Gastrocnemius medialis (tissue), 4 donors: Measurements from ENCODE around the gene DYTN. TPM values are rescaled to one million over a fixed set of nuclear protein-coding genes. Genes with fewer than 3 reads are reported as not detected.

ENCODE experiments used
- ATAC-seq, 2 donors: fragments of 150-250 bp; one replicate each; pipeline ENCODE4 v1.9.1; 2016
- DNase-seq, 2 donors: peaks; one replicate each; pipeline ENCODE4 v3.0.0-alpha.2; 2019
- H3K27ac ChIP-seq, 4 donors: fragments of 200-600 bp; sonication (generic); 1 replicate in 1 of 4; 2 replicates in 3 of 4; pipeline ENCODE4 v1.5.1; 2016 to 2018; ENCODE audit warnings: mild to moderate bottlenecking in 2 of 4, moderate library complexity in 1 of 4
- H3K27me3 ChIP-seq, 3 donors: fragments of 200-600 bp; sonication (generic) in 2 of 3; 1 replicate in 1 of 3; 2 replicates in 2 of 3; pipeline versions ENCODE4 v1.5.1 to v1.6.0; 2016 to 2019; ENCODE audit warnings: mild to moderate bottlenecking in 1 of 3, moderate library complexity in 1 of 3
- H3K36me3 ChIP-seq, 2 donors: fragments of 200-600 bp; sonication (generic) in 1 of 2; one replicate each; pipeline ENCODE4 v1.5.1; 2017 to 2018
- H3K4me1 ChIP-seq, 2 donors: fragments of 200-600 bp; sonication (generic) in 1 of 2; one replicate each; pipeline ENCODE4 v1.5.1; 2016 to 2017; ENCODE audit warnings: mild to moderate bottlenecking in 2 of 2
- H3K4me3 ChIP-seq, 4 donors: fragments of 200-600 bp; sonication (generic) in 3 of 4; 1 replicate in 1 of 4; 2 replicates in 3 of 4; pipeline ENCODE4 v1.5.1; 2016 to 2019; ENCODE audit warnings: mild to moderate bottlenecking in 2 of 4
- H3K9me3 ChIP-seq, 3 donors: fragments of 200-600 bp; sonication (generic) in 2 of 3; 1 replicate in 1 of 3; 2 replicates in 2 of 3; pipeline ENCODE4 v1.5.1; 2016 to 2019
- POLR2A ChIP-seq, 2 donors: fragments of 450-650 bp; IDR thresholded peaks; one replicate each; pipeline ENCODE4 v1.6.1; 2017; ENCODE audit warnings: antibody characterized with exemption in 2 of 2, mild to moderate bottlenecking in 2 of 2, moderate library complexity in 2 of 2
- in situ Hi-C, 4 donors: fragments of 200-750 bp; cut with MboI; loops; one replicate each; pipeline versions ENCODE4 v1.15.0 to v1.8.0; 2017; ENCODE audit warnings: low sequenced_read_pairs in 4 of 4
- intact Hi-C: fragments of 100-400 bp; cut with DNase I; formaldehyde crosslinking; loops from one replicate; pipeline ENCODE4 v1.15.1; 2023; ENCODE audit warnings: low total_unique reads
- total RNA-seq, 4 donors: library from RNA; depleted of rRNA; stranded (reverse); fragments of >200 nt; gene quantifications; one replicate each; pipeline versions ENCODE4 v1.1.0 to v1.2.3, GENCODE V29; 2016
- TF ChIP-seq, protein P1 (sequence below), 5 experiments: fragments of 450-650 bp in 3 of 5; fragments of 200-600 bp in 2 of 5; sonication (generic) in 2 of 5; IDR thresholded peaks in 4 of 5; conservative IDR thresholded peaks in 1 of 5; 1 replicate in 4 of 5; 2 replicates in 1 of 5; pipeline ENCODE4 v1.5.1; 2016 to 2019; ENCODE audit warnings: antibody characterized with exemption in 5 of 5, mild to moderate bottlenecking in 3 of 5, moderate library complexity in 3 of 5

The DYTN gene
- total RNA-seq, 4 donors from 2014 or later: not detected

DNA sequence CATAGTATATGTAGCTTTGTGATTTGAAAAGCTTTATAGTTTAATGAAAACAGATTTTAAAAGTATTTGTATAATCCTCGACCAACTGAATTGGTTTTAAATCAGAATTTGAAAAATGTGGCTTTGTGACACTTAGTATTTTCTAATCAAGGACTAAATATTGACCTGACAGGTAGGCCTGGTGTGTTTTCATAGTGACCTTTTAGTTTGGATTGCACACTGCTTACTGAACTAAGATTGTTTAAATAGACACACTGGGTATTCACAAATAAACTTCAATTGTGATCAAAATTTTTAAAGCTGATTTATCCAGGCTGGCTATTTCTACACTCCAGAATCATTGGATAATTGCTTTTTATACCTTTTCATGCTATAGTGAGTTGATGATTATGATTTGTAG lies 107.7 kb downstream of the DYTN start:
- in situ Hi-C loops (no loop called here), intact Hi-C loops (no loop called here)
- Histone ChIP-seq H3K27ac (no peak overlapping the region), H3K9me3 (no peaks in the 10 kb centered on the region), H3K36me3 (no peaks in the 10 kb centered on the region), H3K27me3 (no peaks in the 10 kb centered on the region), H3K4me3 (no peak overlapping the region), H3K4me1 (no peaks in the 10 kb centered on the region)
- TF ChIP-seq, protein P1, sequence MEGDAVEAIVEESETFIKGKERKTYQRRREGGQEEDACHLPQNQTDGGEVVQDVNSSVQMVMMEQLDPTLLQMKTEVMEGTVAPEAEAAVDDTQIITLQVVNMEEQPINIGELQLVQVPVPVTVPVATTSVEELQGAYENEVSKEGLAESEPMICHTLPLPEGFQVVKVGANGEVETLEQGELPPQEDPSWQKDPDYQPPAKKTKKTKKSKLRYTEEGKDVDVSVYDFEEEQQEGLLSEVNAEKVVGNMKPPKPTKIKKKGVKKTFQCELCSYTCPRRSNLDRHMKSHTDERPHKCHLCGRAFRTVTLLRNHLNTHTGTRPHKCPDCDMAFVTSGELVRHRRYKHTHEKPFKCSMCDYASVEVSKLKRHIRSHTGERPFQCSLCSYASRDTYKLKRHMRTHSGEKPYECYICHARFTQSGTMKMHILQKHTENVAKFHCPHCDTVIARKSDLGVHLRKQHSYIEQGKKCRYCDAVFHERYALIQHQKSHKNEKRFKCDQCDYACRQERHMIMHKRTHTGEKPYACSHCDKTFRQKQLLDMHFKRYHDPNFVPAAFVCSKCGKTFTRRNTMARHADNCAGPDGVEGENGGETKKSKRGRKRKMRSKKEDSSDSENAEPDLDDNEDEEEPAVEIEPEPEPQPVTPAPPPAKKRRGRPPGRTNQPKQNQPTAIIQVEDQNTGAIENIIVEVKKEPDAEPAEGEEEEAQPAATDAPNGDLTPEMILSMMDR (IDR thresholded peaks at IDR 0.05 in 4 of 5, conservative IDR thresholded peaks at IDR 0.05 in 1 of 5): no peak
- TF ChIP-seq POLR2A (IDR thresholded peaks at IDR 0.05): no peak
- no peak for ATAC-seq
- no peak for DNase-seq

DNA sequence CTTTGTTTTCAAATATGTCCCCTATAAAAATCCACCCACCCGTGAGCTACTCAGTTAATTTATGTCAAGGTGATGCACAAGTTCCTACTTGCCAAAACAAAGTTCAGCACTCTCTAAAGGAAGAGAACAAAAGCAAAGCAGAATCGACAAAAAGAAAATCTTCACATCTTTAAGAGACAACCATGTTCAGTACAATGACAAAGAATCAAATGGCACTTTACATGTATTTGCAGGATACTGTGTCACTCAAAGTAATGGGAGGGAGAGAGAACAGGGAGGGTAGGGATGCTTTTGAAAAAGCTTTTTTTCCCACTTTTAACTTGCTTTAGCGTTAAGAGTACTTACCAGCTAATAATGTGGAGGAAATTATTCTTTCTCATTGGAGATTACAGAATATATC lies 115.0 kb downstream of the DYTN start:
- H3K27ac ChIP-seq: no peak overlapping the region
- in situ Hi-C loops: no loop called here

More for the DNA sequence above, 115.0 kb downstream of the DYTN start:
- intact Hi-C loops: no loop called here
- Histone ChIP-seq H3K36me3 (no peaks in the 10 kb centered on the region), H3K4me3 (no peak overlapping the region), H3K9me3 (no peaks in the 10 kb centered on the region), H3K4me1 (no peaks in the 10 kb centered on the region), H3K27me3 (no peaks in the 10 kb centered on the region)
- ATAC-seq (no peak), DNase-seq (no peak)
- TF ChIP-seq, protein P1 (IDR thresholded peaks at IDR 0.05 in 4 of 5, conservative IDR thresholded peaks at IDR 0.05 in 1 of 5): no peak
- TF ChIP-seq POLR2A (IDR thresholded peaks at IDR 0.05): no peak

Other genes starting within 250 kb of the DYTN start
- not detected for gene FAM237A, start 75.9 kb downstream of the DYTN start, total RNA-seq
- 1 to 10 TPM in 1 of 4 donors, under 1 TPM in 3; 0.13 to 1.6 (median 0.49) TPM for gene MDH1B, start 46.9 kb upstream of the DYTN start, total RNA-seq
- gene FASTKD2, start 47.2 kb upstream of the DYTN start, total RNA-seq: 10 to 100 TPM; 42.9 to 68.6 (median 54.9) TPM
- 1 to 10 TPM in 1 of 4 donors, under 1 TPM in 3; 0.26 to 1.1 (median 0.48) TPM for gene CPO, start 221.1 kb upstream of the DYTN start, total RNA-seq